ENCODE measurements around the gene SKAP2. TPM values are rescaled to one million over a fixed set of nuclear protein-coding genes. Genes with fewer than 3 reads are reported as not detected.

SKAP2 gene
- total RNA-seq, 1 experiment from 2014 or later, result 9.6 TPM

DNA sequence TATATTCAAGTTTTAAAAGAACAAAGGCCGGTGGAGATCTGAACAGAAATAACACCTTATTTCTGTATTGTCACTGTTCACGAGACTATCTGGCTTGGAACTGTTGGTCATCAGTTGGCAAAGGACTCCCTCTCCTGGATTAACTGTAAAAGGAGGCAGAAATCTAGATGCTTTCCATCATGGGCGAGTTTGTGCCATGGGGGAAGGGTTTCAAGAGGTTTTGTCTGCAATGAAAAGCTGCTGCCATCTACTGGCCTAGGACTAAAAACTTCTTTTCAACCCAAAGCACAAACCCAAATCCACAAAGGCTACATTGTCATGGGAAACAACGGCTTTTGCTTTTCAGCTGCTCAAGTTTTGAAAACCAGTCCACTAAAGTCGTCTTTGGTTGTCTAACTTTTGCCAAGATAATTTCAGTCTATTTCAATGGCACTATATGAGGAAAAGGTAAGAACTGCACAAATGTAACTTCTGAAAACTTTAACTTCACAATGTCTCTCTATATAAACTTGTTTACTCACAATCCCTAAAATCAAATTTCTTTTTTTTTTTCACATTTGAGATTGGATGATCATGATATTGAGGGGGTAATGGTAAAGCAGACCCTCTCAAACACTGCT, 196.8 kb downstream of the SKAP2 start:
- Histone ChIP-seq H3K4me3 (ENCODE audit: low read length) (no peak overlapping the region), H3K9ac (ENCODE audit: low read length) (no peak overlapping the region), H3K4me1 (ENCODE audit: insufficient read depth, low read length) (peaks cover 24% of the 10 kb centered on the region), H3K9me2 (replicated peaks; ENCODE audit: low read length) (no peaks in the 10 kb centered on the region), H2AFZ (ENCODE audit: low read length) (0 out of 2 replicates have a peak overlapping the region, but pooled peaks have one; percentile 16), H3K4me2 (ENCODE audit: low read length) (no peak overlapping the region), H3K79me2 (ENCODE audit: low read length) (no peaks in the 10 kb centered on the region), H3K27me3 (ENCODE audit: low read length) (no peaks in the 10 kb centered on the region), H3K27ac (ENCODE audit: low read length) (no peak overlapping the region), H3F3A (ENCODE audit: low read length, unreplicated experiment) (no peaks in the 10 kb centered on the region), H3K36me3 (ENCODE audit: low read depth, low read length) (no peaks in the 10 kb centered on the region), H4K20me1 (ENCODE audit: low read length) (no peaks in the 10 kb centered on the region), H3K9me3 (ENCODE audit: low read length) (no peaks in the 10 kb centered on the region)
- TF ChIP-seq EZH2 (IDR thresholded peaks at IDR 0.05; ENCODE audit: low read length, unreplicated experiment) (no peak), EZH2phosphoT487 (IDR thresholded peaks at IDR 0.05; ENCODE audit: borderline replicate concordance, low read length) (no peak)
- TF ChIP-seq, protein P1, sequence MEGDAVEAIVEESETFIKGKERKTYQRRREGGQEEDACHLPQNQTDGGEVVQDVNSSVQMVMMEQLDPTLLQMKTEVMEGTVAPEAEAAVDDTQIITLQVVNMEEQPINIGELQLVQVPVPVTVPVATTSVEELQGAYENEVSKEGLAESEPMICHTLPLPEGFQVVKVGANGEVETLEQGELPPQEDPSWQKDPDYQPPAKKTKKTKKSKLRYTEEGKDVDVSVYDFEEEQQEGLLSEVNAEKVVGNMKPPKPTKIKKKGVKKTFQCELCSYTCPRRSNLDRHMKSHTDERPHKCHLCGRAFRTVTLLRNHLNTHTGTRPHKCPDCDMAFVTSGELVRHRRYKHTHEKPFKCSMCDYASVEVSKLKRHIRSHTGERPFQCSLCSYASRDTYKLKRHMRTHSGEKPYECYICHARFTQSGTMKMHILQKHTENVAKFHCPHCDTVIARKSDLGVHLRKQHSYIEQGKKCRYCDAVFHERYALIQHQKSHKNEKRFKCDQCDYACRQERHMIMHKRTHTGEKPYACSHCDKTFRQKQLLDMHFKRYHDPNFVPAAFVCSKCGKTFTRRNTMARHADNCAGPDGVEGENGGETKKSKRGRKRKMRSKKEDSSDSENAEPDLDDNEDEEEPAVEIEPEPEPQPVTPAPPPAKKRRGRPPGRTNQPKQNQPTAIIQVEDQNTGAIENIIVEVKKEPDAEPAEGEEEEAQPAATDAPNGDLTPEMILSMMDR (conservative IDR thresholded peaks at IDR 0.05; ENCODE audit: low read depth, low read length), result peak; percentile 97
- POLR2A ChIA-PET (ENCODE audit: unreplicated experiment), result no interaction called here
- peak; percentile 94 for DNase-seq
- ATAC-seq, result peak; percentile 93
- CTCF ChIA-PET, result interaction anchor here (0.6 to 3.1 kb wide), 7 partner anchors 159 to 775 kb away, joined by 3 to 83 read pairs (median 6); no protein-coding TSS in a partner anchor
- no TSS peak for BruUV-seq (replicated peaks)
- intact Hi-C loops (cut with micrococcal nuclease), result loop anchor here (1.0 to 5.0 kb wide), 9 partner anchors 82 to 774 kb away; no protein-coding TSS in a partner anchor

GRCh38 chr7:26664735-26665416, 199.5 kb downstream of the SKAP2 start:
- peak overlapping the region; percentile 44 for H3K4me2 ChIP-seq (ENCODE audit: low read length)
- DNase-seq, result peak; percentile 36
- POLR2A ChIA-PET (ENCODE audit: unreplicated experiment), result no interaction called here

More at GRCh38 chr7:26664735-26665416, 199.5 kb downstream of the SKAP2 start:
- no peak for ATAC-seq
- Histone ChIP-seq H3K9ac (ENCODE audit: low read length) (no peak overlapping the region), H3K4me1 (ENCODE audit: insufficient read depth, low read length) (peaks cover 8% of the 10 kb centered on the region; the same call in 1 of the 2 replicates), H3K79me2 (ENCODE audit: low read length) (no peaks in the 10 kb centered on the region), H3K27ac (ENCODE audit: low read length) (no peak overlapping the region), H3K27me3 (ENCODE audit: low read length) (no peaks in the 10 kb centered on the region), H3K9me2 (replicated peaks; ENCODE audit: low read length) (no peaks in the 10 kb centered on the region), H3K9me3 (ENCODE audit: low read length) (no peaks in the 10 kb centered on the region), H3F3A (ENCODE audit: low read length, unreplicated experiment) (no peaks in the 10 kb centered on the region), H3K4me3 (ENCODE audit: low read length) (no peak overlapping the region), H4K20me1 (ENCODE audit: low read length) (no peaks in the 10 kb centered on the region), H3K36me3 (ENCODE audit: low read depth, low read length) (no peaks in the 10 kb centered on the region), H2AFZ (ENCODE audit: low read length) (no peak overlapping the region)
- BruUV-seq (replicated peaks), result no TSS peak
- CTCF ChIA-PET, result interaction anchor here (1.7 kb wide), 1 partner anchor 295 kb away, joined by 5 read pairs; no protein-coding TSS in a partner anchor
- intact Hi-C loops (cut with micrococcal nuclease), result loop anchor here (5.0 kb wide), 2 partner anchors 497 to 573 kb away; no protein-coding TSS in a partner anchor
- TF ChIP-seq EZH2 (IDR thresholded peaks at IDR 0.05; ENCODE audit: low read length, unreplicated experiment) (no peak), EZH2phosphoT487 (IDR thresholded peaks at IDR 0.05; ENCODE audit: borderline replicate concordance, low read length) (no peak)
- TF ChIP-seq, protein P1 (conservative IDR thresholded peaks at IDR 0.05; ENCODE audit: low read depth, low read length), result no peak
